Activated CD4-positive, alpha-beta memory T cell treated with anti-CD3 and anti-CD28 coated beads for 36 hours (primary cell): ENCODE data around the gene ADCY1. TPM values are rescaled to one million over a fixed set of nuclear protein-coding genes. Genes with fewer than 3 reads are reported as not detected.

Experiments used
- CTCF ChIA-PET: fragments of 350-600 bp; sonication (Branson Sonifier 250); formaldehyde crosslinking; loops from one replicate; lab custom pipeline; 2021; ENCODE audit warnings: antibody characterized with exemption, inconsistent platforms; lab: Charles Lee
- POLR2A ChIA-PET: fragments of 350-600 bp; sonication (Branson Sonifier 250); formaldehyde crosslinking; loops from one replicate; lab custom pipeline; 2021; ENCODE audit warnings: antibody characterized with exemption; lab: Charles Lee
- DNase-seq: peaks from one replicate; pipeline ENCODE4 v3.0.0-alpha.2; 2020
- H3K27ac Mint-ChIP-seq: one replicate; pipeline ENCODE4 v1.8.0; 2021; ENCODE audit warnings: mixed read lengths
- H3K27me3 Mint-ChIP-seq: one replicate; pipeline ENCODE4 v1.8.0; 2021; ENCODE audit warnings: mixed read lengths
- H3K36me3 Mint-ChIP-seq: one replicate; pipeline ENCODE4 v1.8.0; 2021; ENCODE audit warnings: mixed read lengths
- H3K4me1 Mint-ChIP-seq: one replicate; pipeline ENCODE4 v1.8.0; 2021; ENCODE audit warnings: low read depth, mixed read lengths
- H3K4me3 Mint-ChIP-seq: one replicate; pipeline ENCODE4 v1.8.0; 2021; ENCODE audit warnings: mild to moderate bottlenecking, mixed read lengths
- H3K9me3 Mint-ChIP-seq: one replicate; pipeline ENCODE4 v1.8.0; 2021; ENCODE audit warnings: mixed read lengths
- intact Hi-C: fragments of 100-400 bp; cut with micrococcal nuclease; formaldehyde crosslinking; loops from one replicate; pipeline ENCODE4 v1.15.1; 2023
- total RNA-seq, 2 experiments: library from RNA; stranded (reverse); gene quantifications; one replicate each; pipeline ENCODE4 v1.2.3, GENCODE V29; 2021

The ADCY1 gene
- total RNA-seq, 2 experiments from 2014 or later = 0.57 to 0.58 TPM

GRCh38 chr7:45662540-45663166 is 88.5 kb downstream of the ADCY1 start:
- DNase-seq = no peak
- H3K4me1 Mint-ChIP-seq = no peaks in the 10 kb centered on the region
- no peak overlapping the region for H3K4me3 Mint-ChIP-seq
- H3K9me3 Mint-ChIP-seq = peaks cover 3% of the 10 kb centered on the region
- H3K27me3 Mint-ChIP-seq = peaks cover 4% of the 10 kb centered on the region
- ChIA-PET POLR2A (no interaction called here), CTCF (interaction anchor here (0.7 to 1.7 kb wide), 2 partner anchors 193 to 195 kb away, joined by 3 to 7 read pairs; no protein-coding TSS in a partner anchor)
- intact Hi-C loops = no loop called here
- H3K36me3 Mint-ChIP-seq = no peaks in the 10 kb centered on the region
- no peak overlapping the region for H3K27ac Mint-ChIP-seq

- ChIA-PET POLR2A (no interaction called here), CTCF (interaction anchor here (0.7 to 1.7 kb wide), 3 partner anchors 191 to 195 kb away, joined by 3 to 7 read pairs (median 7); no protein-coding TSS in a partner anchor)
- peak; percentile 47 for DNase-seq
- Mint-ChIP-seq H3K9me3 (peaks cover 3% of the 10 kb centered on the region), H3K27me3 (peaks cover 4% of the 10 kb centered on the region), H3K4me1 (no peaks in the 10 kb centered on the region), H3K27ac (no peak overlapping the region), H3K36me3 (no peaks in the 10 kb centered on the region), H3K4me3 (no peak overlapping the region)
- intact Hi-C loops = no loop called here
Measured at GRCh38 chr7:45663167-45663921, 89.2 kb downstream of the ADCY1 start.

GRCh38 chr7:45663965-45664633 is 89.9 kb downstream of the ADCY1 start:
- Mint-ChIP-seq H3K9me3 (peaks cover 3% of the 10 kb centered on the region), H3K27me3 (peaks cover 4% of the 10 kb centered on the region), H3K36me3 (no peaks in the 10 kb centered on the region), H3K27ac (no peak overlapping the region), H3K4me3 (no peak overlapping the region), H3K4me1 (no peaks in the 10 kb centered on the region)
- no peak for DNase-seq
- intact Hi-C loops = no loop called here
- CTCF ChIA-PET = interaction anchor here (1.0 to 1.7 kb wide), 2 partner anchors 190 to 191 kb away, joined by 7 read pairs; no protein-coding TSS in a partner anchor
- POLR2A ChIA-PET = no interaction called here

- CTCF ChIA-PET = no interaction called here
- intact Hi-C loops = no loop called here
- DNase-seq = no peak
- H3K4me3 Mint-ChIP-seq = no peak overlapping the region
- H3K36me3 Mint-ChIP-seq = no peaks in the 10 kb centered on the region
- POLR2A ChIA-PET = no interaction called here
- no peak overlapping the region for H3K27ac Mint-ChIP-seq
- peaks cover 3% of the 10 kb centered on the region for H3K9me3 Mint-ChIP-seq
- H3K4me1 Mint-ChIP-seq = no peaks in the 10 kb centered on the region
- H3K27me3 Mint-ChIP-seq = peaks cover 5% of the 10 kb centered on the region
Measured at GRCh38 chr7:45665172-45665571, 91.0 kb downstream of the ADCY1 start.

- Mint-ChIP-seq H3K4me3 (no peak overlapping the region), H3K27ac (no peak overlapping the region), H3K4me1 (no peaks in the 10 kb centered on the region), H3K36me3 (no peaks in the 10 kb centered on the region), H3K27me3 (peaks cover 3% of the 10 kb centered on the region), H3K9me3 (no peaks in the 10 kb centered on the region)
- DNase-seq = no peak
- POLR2A ChIA-PET = no interaction called here
- intact Hi-C loops = loop anchor here (10.0 kb wide), 1 partner anchor 185 kb away; no protein-coding TSS in a partner anchor
- CTCF ChIA-PET = no interaction called here
Measured at GRCh38 chr7:45670227-45670626, 96.1 kb downstream of the ADCY1 start.

- DNase-seq = no peak
- peaks cover 5% of the 10 kb centered on the region for H3K27me3 Mint-ChIP-seq
- ChIA-PET CTCF (no interaction called here), POLR2A (no interaction called here)
- H3K9me3 Mint-ChIP-seq = no peaks in the 10 kb centered on the region
- H3K4me3 Mint-ChIP-seq = no peak overlapping the region
- no peaks in the 10 kb centered on the region for H3K4me1 Mint-ChIP-seq
- no peak overlapping the region for H3K27ac Mint-ChIP-seq
- intact Hi-C loops = loop anchor here (10.0 kb wide), 1 partner anchor 184 kb away; no protein-coding TSS in a partner anchor
- no peaks in the 10 kb centered on the region for H3K36me3 Mint-ChIP-seq
Measured at GRCh38 chr7:45670717-45671116, 96.5 kb downstream of the ADCY1 start.

- H3K36me3 Mint-ChIP-seq = no peaks in the 10 kb centered on the region
- H3K4me3 Mint-ChIP-seq = no peak overlapping the region
- DNase-seq = no peak
- CTCF ChIA-PET = no interaction called here
- H3K27ac Mint-ChIP-seq = no peak overlapping the region
- POLR2A ChIA-PET = no interaction called here
- no peaks in the 10 kb centered on the region for H3K4me1 Mint-ChIP-seq
- H3K9me3 Mint-ChIP-seq = no peaks in the 10 kb centered on the region
- intact Hi-C loops = loop anchor here (10.0 kb wide), 1 partner anchor 177 kb away; no protein-coding TSS in a partner anchor
- peaks cover 7% of the 10 kb centered on the region for H3K27me3 Mint-ChIP-seq
Measured at GRCh38 chr7:45677311-45677900, 103.2 kb downstream of the ADCY1 start.

- no peak overlapping the region for H3K4me3 Mint-ChIP-seq
- H3K36me3 Mint-ChIP-seq = no peaks in the 10 kb centered on the region
- ChIA-PET POLR2A (no interaction called here), CTCF (no interaction called here)
- H3K27me3 Mint-ChIP-seq = peaks cover 6% of the 10 kb centered on the region
- no peak overlapping the region for H3K27ac Mint-ChIP-seq
- no peaks in the 10 kb centered on the region for H3K4me1 Mint-ChIP-seq
- intact Hi-C loops = loop anchor here (10.0 kb wide), 1 partner anchor 175 kb away; no protein-coding TSS in a partner anchor
- DNase-seq = no peak
- H3K9me3 Mint-ChIP-seq = no peaks in the 10 kb centered on the region
Measured at GRCh38 chr7:45679516-45679915, 105.3 kb downstream of the ADCY1 start.

GRCh38 chr7:45680776-45681175 is 106.6 kb downstream of the ADCY1 start:
- intact Hi-C loops = no loop called here
- Mint-ChIP-seq H3K9me3 (no peaks in the 10 kb centered on the region), H3K4me3 (no peak overlapping the region), H3K36me3 (no peaks in the 10 kb centered on the region), H3K27me3 (peaks cover 4% of the 10 kb centered on the region), H3K4me1 (no peaks in the 10 kb centered on the region), H3K27ac (no peak overlapping the region)
- ChIA-PET CTCF (no interaction called here), POLR2A (no interaction called here)
- DNase-seq = no peak

GRCh38 chr7:45681596-45682357 is 107.6 kb downstream of the ADCY1 start:
- Mint-ChIP-seq H3K27ac (no peak overlapping the region), H3K27me3 (peaks cover 2% of the 10 kb centered on the region), H3K4me3 (no peak overlapping the region), H3K4me1 (no peaks in the 10 kb centered on the region), H3K9me3 (no peaks in the 10 kb centered on the region), H3K36me3 (no peaks in the 10 kb centered on the region)
- intact Hi-C loops = no loop called here
- ChIA-PET CTCF (no interaction called here), POLR2A (no interaction called here)
- DNase-seq = no peak

- intact Hi-C loops = no loop called here
- no peak overlapping the region for H3K27ac Mint-ChIP-seq
- H3K9me3 Mint-ChIP-seq = no peaks in the 10 kb centered on the region
- CTCF ChIA-PET = no interaction called here
- no peaks in the 10 kb centered on the region for H3K4me1 Mint-ChIP-seq
- H3K27me3 Mint-ChIP-seq = peaks cover 2% of the 10 kb centered on the region
- H3K36me3 Mint-ChIP-seq = no peaks in the 10 kb centered on the region
- DNase-seq = peak; percentile 5
- no peak overlapping the region for H3K4me3 Mint-ChIP-seq
- POLR2A ChIA-PET = no interaction called here
Measured at GRCh38 chr7:45682358-45682735, 108.2 kb downstream of the ADCY1 start.
